ENCODE data around the gene TTC13.

DNA sequence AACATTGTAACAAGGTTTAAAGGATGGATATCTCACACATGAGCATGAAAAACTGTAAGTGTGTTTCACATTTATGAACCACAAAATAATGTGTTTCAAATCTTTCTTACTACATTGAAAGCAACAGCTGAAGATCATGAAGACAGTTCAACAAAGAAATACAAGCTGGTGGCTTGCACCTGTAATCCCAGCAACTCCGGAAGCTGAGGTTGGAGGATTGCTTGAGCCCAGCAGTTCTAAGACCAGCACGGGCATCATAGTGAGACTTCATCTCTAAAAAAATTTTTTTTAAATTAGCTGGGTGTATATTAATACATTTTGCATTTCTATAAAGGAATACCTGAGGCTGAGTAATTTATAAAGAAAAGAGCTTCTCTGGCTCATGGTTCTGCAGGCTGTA is 83.2 kb downstream of the TTC13 start:
- TF ChIP-seq, protein P1, sequence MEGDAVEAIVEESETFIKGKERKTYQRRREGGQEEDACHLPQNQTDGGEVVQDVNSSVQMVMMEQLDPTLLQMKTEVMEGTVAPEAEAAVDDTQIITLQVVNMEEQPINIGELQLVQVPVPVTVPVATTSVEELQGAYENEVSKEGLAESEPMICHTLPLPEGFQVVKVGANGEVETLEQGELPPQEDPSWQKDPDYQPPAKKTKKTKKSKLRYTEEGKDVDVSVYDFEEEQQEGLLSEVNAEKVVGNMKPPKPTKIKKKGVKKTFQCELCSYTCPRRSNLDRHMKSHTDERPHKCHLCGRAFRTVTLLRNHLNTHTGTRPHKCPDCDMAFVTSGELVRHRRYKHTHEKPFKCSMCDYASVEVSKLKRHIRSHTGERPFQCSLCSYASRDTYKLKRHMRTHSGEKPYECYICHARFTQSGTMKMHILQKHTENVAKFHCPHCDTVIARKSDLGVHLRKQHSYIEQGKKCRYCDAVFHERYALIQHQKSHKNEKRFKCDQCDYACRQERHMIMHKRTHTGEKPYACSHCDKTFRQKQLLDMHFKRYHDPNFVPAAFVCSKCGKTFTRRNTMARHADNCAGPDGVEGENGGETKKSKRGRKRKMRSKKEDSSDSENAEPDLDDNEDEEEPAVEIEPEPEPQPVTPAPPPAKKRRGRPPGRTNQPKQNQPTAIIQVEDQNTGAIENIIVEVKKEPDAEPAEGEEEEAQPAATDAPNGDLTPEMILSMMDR (IDR thresholded peaks at IDR 0.05), result no peak
- no peak for TF ChIP-seq POLR2A (IDR thresholded peaks at IDR 0.05)

Measured in adrenal gland (tissue), 5 donors.